Pancreas (tissue), 10 donors: Measurements from ENCODE around the gene MLH1. TPM values are rescaled to one million over a fixed set of nuclear protein-coding genes. Genes with fewer than 3 reads are reported as not detected.

Experiments
- ATAC-seq, 4 donors: fragments of 200-7000 bp; cut with Tn5 transposase; one replicate each; pipeline versions ENCODE4 v1.8.0 to v1.9.1; 2020; ENCODE audit warnings: mild to moderate bottlenecking in 4 of 4, moderate library complexity in 4 of 4
- DNase-seq, 6 donors: peaks; one replicate each; pipeline ENCODE4 v3.0.0-alpha.2; 2020
- FAIRE-seq: peaks from 2 replicates; lab custom pipeline; 2012; peaks lifted over from hg19 to GRCh38; lab: Jason Lieb, UNC
- H3K27ac ChIP-seq, 4 donors: fragments of 200-600 bp; sonication (generic); 1 replicate in 3 of 4; 2 replicates in 1 of 4; pipeline versions ENCODE4 v1.5.0 to v1.8.0; 2020
- H3K27me3 ChIP-seq, 4 donors: fragments of 200-600 bp; one replicate each; pipeline ENCODE4 v1.8.0; 2021
- H3K36me3 ChIP-seq, 3 donors: fragments of 200-600 bp; sonication (generic) in 1 of 3; one replicate each; pipeline versions ENCODE4 v1.5.0 to v1.8.0; 2020 to 2021
- H3K4me1 ChIP-seq, 3 donors: fragments of 200-600 bp; one replicate each; pipeline ENCODE4 v1.8.0; 2021
- H3K4me3 ChIP-seq, 4 donors: fragments of 200-600 bp; sonication (generic) in 2 of 4; one replicate each; pipeline versions ENCODE4 v1.5.0 to v1.8.0; 2020 to 2021
- H3K9me3 ChIP-seq, 4 donors: fragments of 200-600 bp; one replicate each; pipeline ENCODE4 v1.8.0; 2021
- WGBS, 2 donors: extraction: QIAGEN DNeasy Blood & Tissue Kit; methylation state at CpG; one replicate each; pipeline ENCODE4 v1.1.7; 2013; 5-methylcytosine and 5-hydroxymethylcytosine counted together
- intact Hi-C, 3 donors: fragments of 100-400 bp; cut with DNase I; formaldehyde crosslinking; loops; one replicate each; pipeline versions ENCODE4 v1.11.1 to v1.14.2; 2022
- polyA plus RNA-seq, 2 donors: library from polyadenylated mRNA; stranded (reverse); fragments of 200-250 nt; gene quantifications; one replicate each; pipeline ENCODE4 v1.2.3, GENCODE V29; 2013
- total RNA-seq, 6 donors: library from RNA; stranded (reverse); fragmentation: NEBNext Ultra II Directional in 4 of 6; extraction: Animal tissue kit (Norgen Biotek cat#: 25700) in 4 of 6; gene quantifications; one replicate each; pipeline versions ENCODE4 v1.2.1 to v1.2.4, GENCODE V29; 2021 to 2023
- TF ChIP-seq, protein P1 (sequence below), 4 donors: fragments of 200-600 bp; sonication (generic) in 3 of 4; IDR thresholded peaks; one replicate each; pipeline versions ENCODE4 v1.5.0 to v1.8.0; 2021; ENCODE audit warnings: antibody characterized with exemption in 4 of 4
- donor health status: healthy with polysubstance abuse.
- donor health status: DM: no; HTN: no; CAD: no; lungs with moderate emphysema.
- donor health status: DM: no; HTN: no; CAD: no.
- donor health status: control.
- donor health status: control.
- donor health status: Bipolar disorder and iron deficiency.
- donor health status: DM: yes; HTN: yes; CAD: no.
- donor health status: DM: no; HTN: no; CAD: no.
- donor health status: DM: no; HTN: no; CAD: no.
- donor health status: DM: yes; HTN: yes; CAD: no.

Gene MLH1
- total and polyA plus RNA-seq, 8 donors: 7.9 to 16.4 (median 13.3) TPM

DNA sequence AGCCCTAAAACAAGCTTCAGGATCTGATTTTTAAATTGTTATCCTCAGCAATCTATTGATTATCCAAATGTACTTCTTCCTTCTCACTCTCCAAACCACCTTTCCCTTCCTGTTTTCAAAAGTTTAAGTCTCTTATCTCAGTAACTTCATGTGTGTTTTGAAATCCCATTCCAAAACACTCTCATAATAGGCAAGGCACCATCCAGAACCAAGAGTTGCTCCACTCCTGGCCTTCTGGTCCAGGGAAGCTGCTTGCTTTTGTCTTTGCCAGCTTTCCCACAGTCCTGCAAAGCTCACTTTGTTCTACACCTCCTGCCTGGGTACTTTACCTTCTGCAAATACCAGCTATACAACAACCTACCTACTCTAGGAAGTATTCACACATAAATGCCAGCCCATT, 63.5 kb downstream of the MLH1 start:
- Histone ChIP-seq H3K36me3 (peaks cover 0 to 21% (median 11%) of the 10 kb centered on the region in 3 donors), H3K9me3 (no peaks in the 10 kb centered on the region), H3K4me1 (peaks cover 0 to 6% (median 0%) of the 10 kb centered on the region in 3 donors), H3K4me3 (no peak overlapping the region), H3K27me3 (no peaks in the 10 kb centered on the region), H3K27ac (no peak overlapping the region)
- FAIRE-seq (no peak), ATAC-seq (no peak), DNase-seq (no peak)
- intact Hi-C loops: no loop called here
- TF ChIP-seq, protein P1, sequence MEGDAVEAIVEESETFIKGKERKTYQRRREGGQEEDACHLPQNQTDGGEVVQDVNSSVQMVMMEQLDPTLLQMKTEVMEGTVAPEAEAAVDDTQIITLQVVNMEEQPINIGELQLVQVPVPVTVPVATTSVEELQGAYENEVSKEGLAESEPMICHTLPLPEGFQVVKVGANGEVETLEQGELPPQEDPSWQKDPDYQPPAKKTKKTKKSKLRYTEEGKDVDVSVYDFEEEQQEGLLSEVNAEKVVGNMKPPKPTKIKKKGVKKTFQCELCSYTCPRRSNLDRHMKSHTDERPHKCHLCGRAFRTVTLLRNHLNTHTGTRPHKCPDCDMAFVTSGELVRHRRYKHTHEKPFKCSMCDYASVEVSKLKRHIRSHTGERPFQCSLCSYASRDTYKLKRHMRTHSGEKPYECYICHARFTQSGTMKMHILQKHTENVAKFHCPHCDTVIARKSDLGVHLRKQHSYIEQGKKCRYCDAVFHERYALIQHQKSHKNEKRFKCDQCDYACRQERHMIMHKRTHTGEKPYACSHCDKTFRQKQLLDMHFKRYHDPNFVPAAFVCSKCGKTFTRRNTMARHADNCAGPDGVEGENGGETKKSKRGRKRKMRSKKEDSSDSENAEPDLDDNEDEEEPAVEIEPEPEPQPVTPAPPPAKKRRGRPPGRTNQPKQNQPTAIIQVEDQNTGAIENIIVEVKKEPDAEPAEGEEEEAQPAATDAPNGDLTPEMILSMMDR (IDR thresholded peaks at IDR 0.05): no peak

DNA sequence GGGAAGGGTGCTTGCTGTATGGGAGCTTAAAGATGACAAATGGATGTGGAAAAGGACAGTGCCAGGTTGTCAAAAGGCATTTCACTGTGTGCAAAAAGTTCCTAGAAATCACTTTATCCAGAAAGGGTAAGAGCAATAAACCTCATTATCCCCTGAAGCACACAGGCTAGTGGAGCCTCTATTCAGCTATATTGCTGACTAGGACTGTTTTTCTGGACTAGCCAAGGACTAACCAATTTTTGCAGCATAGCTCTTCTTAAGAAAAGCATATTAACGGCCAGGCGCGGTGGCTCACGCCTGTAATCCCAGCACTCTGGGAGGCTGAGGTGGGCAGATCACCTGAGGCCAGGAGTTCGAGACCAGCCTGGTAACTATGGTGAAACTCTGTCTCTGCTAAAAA, 64.8 kb downstream of the MLH1 start:
- Histone ChIP-seq H3K9me3 (no peaks in the 10 kb centered on the region), H3K36me3 (peaks cover 0 to 20% (median 11%) of the 10 kb centered on the region in 3 donors), H3K27me3 (no peaks in the 10 kb centered on the region), H3K4me1 (peaks cover 0 to 3% (median 0%) of the 10 kb centered on the region in 3 donors), H3K4me3 (no peak overlapping the region), H3K27ac (no peak overlapping the region)
- 95% methylated on average over 5 of the region's 5 CpGs for WGBS, 2 donors
- FAIRE-seq (no peak), ATAC-seq (no peak), DNase-seq (no peak)
- intact Hi-C loops: no loop called here
- TF ChIP-seq, protein P1 (IDR thresholded peaks at IDR 0.05): no peak

DNA sequence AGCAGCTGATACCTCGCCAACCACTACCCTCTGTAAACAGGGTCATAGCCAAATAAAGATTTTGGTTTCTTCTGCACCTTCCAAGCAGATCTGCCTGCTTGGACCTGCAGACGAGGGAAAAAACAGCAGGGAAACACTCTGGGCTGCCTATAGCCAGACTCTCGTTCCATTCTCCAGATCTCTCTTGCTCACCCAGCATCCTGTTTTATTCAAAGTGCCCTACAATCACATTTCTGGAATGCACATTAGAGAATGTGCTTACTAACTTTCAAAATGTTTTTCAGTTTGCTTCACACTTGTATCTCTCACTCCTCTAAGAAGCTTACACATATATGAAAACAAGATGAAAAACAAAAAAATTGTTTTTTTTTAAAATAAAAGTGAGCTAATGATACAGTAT, 71.4 kb downstream of the MLH1 start:
- intact Hi-C loops: no loop called here
- 92 to 97% methylated on average over 3 of the region's 3 CpGs for WGBS, 2 donors
- DNase-seq: no peak
- Histone ChIP-seq H3K9me3 (no peaks in the 10 kb centered on the region), H3K27ac (no peak overlapping the region), H3K27me3 (no peaks in the 10 kb centered on the region), H3K36me3 (peaks cover 0 to 8% (median 0%) of the 10 kb centered on the region in 3 donors), H3K4me3 (no peak overlapping the region), H3K4me1 (no peaks in the 10 kb centered on the region)
- no peak for ATAC-seq
- FAIRE-seq: no peak
- TF ChIP-seq, protein P1 (IDR thresholded peaks at IDR 0.05): no peak

DNA sequence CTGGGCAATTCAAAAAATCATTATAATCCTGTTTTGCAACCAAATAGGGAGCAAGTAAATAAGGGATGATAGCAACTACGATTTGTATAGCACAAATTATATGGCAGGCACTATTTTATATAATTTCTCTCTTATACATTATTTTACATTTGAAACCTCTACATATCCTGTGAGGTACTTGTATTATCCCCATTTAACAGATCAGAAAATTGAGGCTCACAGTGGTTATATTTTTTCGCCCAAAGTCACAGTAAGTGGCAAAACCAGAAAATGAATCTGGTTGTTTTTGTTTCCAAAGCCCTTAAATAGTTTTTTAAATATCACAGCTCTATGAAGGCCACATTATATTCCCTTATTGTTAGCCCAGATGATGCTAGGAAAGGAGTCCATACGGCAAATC, 74.3 kb downstream of the MLH1 start:
- Histone ChIP-seq H3K9me3 (no peaks in the 10 kb centered on the region), H3K27me3 (no peaks in the 10 kb centered on the region), H3K4me1 (no peaks in the 10 kb centered on the region), H3K4me3 (no peak overlapping the region), H3K36me3 (peaks cover 0 to 8% (median 0%) of the 10 kb centered on the region in 3 donors), H3K27ac (no peak overlapping the region)
- FAIRE-seq (no peak), DNase-seq (no peak), ATAC-seq (no peak)
- TF ChIP-seq, protein P1 (IDR thresholded peaks at IDR 0.05): no peak
- WGBS, 2 donors: 86 to 87% methylated on average over 3 of the region's 3 CpGs
- intact Hi-C loops: no loop called here

DNA sequence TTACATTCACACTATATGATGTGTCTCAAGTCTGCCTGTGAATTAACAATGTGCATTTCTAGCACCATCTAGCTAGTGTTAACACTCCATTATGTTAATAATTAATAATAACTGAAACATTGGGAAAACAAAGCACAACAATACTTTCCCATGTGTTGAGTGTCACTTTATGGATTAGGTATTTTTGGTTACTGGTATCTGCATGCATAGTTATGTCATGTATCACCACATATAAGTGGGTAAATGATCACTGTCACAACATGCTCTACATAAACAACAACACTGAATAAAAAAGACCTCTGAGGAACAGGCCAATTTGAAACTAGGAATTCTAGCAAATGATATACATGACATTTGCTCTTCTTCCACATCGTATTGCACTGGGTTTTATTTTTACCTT, 74.7 kb downstream of the MLH1 start:
- Histone ChIP-seq H3K36me3 (peaks cover 0 to 5% (median 0%) of the 10 kb centered on the region in 3 donors), H3K4me3 (no peak overlapping the region), H3K27ac (no peak overlapping the region), H3K4me1 (no peaks in the 10 kb centered on the region), H3K27me3 (no peaks in the 10 kb centered on the region), H3K9me3 (no peaks in the 10 kb centered on the region)
- intact Hi-C loops: no loop called here
- WGBS, 2 donors: 88 to 89% methylated on average over 1 of the region's 1 CpG
- no peak for DNase-seq
- TF ChIP-seq, protein P1 (IDR thresholded peaks at IDR 0.05): no peak
- no peak for FAIRE-seq
- no peak for ATAC-seq
